NCI-H82 treated with DMSO at 0.1 percent for 48 hours (cell line): Measurements from ENCODE around the gene CLEC20A.

Experiments used
- DNase-seq: peaks from one replicate; lab custom pipeline; 2025; ENCODE audit not compliant: unreplicated experiment; lab: John Stamatoyannopoulos, UW

Gene CLEC20A

GRCh38 chr1:178477841-178478240, 18.9 kb downstream of the CLEC20A start:
- DNase-seq: no peak

- DNase-seq: no peak
Measured at GRCh38 chr1:178477373-178477772, 19.4 kb downstream of the CLEC20A start.

GRCh38 chr1:178472531-178472930, 24.2 kb downstream of the CLEC20A start:
- DNase-seq: no peak

- no peak for DNase-seq
Measured at GRCh38 chr1:178470411-178470960, 26.3 kb downstream of the CLEC20A start.

GRCh38 chr1:178467837-178468236, 28.9 kb downstream of the CLEC20A start:
- DNase-seq: no peak

- DNase-seq: no peak
Measured at GRCh38 chr1:178465011-178465410, 31.8 kb downstream of the CLEC20A start.

- no peak for DNase-seq
Measured at GRCh38 chr1:178464566-178464965, 32.2 kb downstream of the CLEC20A start.

GRCh38 chr1:178464141-178464540, 32.6 kb downstream of the CLEC20A start:
- no peak for DNase-seq

- DNase-seq: no peak
Measured at GRCh38 chr1:178461701-178462100, 35.1 kb downstream of the CLEC20A start.

- DNase-seq: no peak
Measured at GRCh38 chr1:178461104-178461503, 35.7 kb downstream of the CLEC20A start.

GRCh38 chr1:178458203-178458602, 38.6 kb downstream of the CLEC20A start:
- peak; percentile 13 for DNase-seq

- no peak for DNase-seq
Measured at GRCh38 chr1:178457651-178458050, 39.1 kb downstream of the CLEC20A start.

GRCh38 chr1:178456472-178456871, 40.3 kb downstream of the CLEC20A start:
- no peak for DNase-seq

- no peak for DNase-seq
Measured at GRCh38 chr1:178452013-178452412, 44.8 kb downstream of the CLEC20A start.

GRCh38 chr1:178451529-178451928, 45.2 kb downstream of the CLEC20A start:
- no peak for DNase-seq

GRCh38 chr1:178450871-178451270, 45.9 kb downstream of the CLEC20A start:
- no peak for DNase-seq

- DNase-seq: no peak
Measured at GRCh38 chr1:178442925-178443324, 53.8 kb downstream of the CLEC20A start.

GRCh38 chr1:178438432-178438831, 58.3 kb downstream of the CLEC20A start:
- DNase-seq: no peak

GRCh38 chr1:178436899-178437298, 59.9 kb downstream of the CLEC20A start:
- no peak for DNase-seq

GRCh38 chr1:178434899-178435435, 61.8 kb downstream of the CLEC20A start:
- DNase-seq: no peak

GRCh38 chr1:178434360-178434759, 62.4 kb downstream of the CLEC20A start:
- no peak for DNase-seq
